AG09319 (cell line): ENCODE measurements around the gene CHAC1.

ENCODE experiments used
- DNase-seq: peaks from one replicate; pipeline ENCODE4 v3.0.0-alpha.2; 2010; ENCODE audit warnings: low read depth; ENCODE audit errors: extremely low read depth
- CTCF ChIP-seq: IDR thresholded peaks from 2 replicates; pipeline ENCODE4 v1.5.1; 2011; ENCODE audit warnings: low read depth, mild to moderate bottlenecking, inconsistent platforms, low read length, moderate library complexity

The CHAC1 gene

GRCh38 chr15:40936234-40936708 lies 17.0 kb upstream of the CHAC1 start:
- no peak for DNase-seq
- TF ChIP-seq CTCF = no peak

GRCh38 chr15:40936709-40937666 lies 16.3 kb upstream of the CHAC1 start:
- no peak for TF ChIP-seq CTCF
- no peak for DNase-seq

GRCh38 chr15:40937762-40938535 lies 15.3 kb upstream of the CHAC1 start:
- DNase-seq = no peak
- no peak; the same call in 1 of the 2 replicates for TF ChIP-seq CTCF

GRCh38 chr15:40938536-40938870 lies 14.8 kb upstream of the CHAC1 start:
- TF ChIP-seq CTCF = no peak
- no peak for DNase-seq

- no peak for TF ChIP-seq CTCF
- no peak for DNase-seq
These were observed 12.9 kb upstream of the CHAC1 start for GRCh38 chr15:40940296-40940801.

- no peak for DNase-seq
These were observed 12.2 kb upstream of the CHAC1 start for GRCh38 chr15:40941068-40941527.

More at GRCh38 chr15:40941068-40941527, 12.2 kb upstream of the CHAC1 start:
- TF ChIP-seq CTCF = no peak
